Measurements from ENCODE around the gene NADSYN1.

DNA sequence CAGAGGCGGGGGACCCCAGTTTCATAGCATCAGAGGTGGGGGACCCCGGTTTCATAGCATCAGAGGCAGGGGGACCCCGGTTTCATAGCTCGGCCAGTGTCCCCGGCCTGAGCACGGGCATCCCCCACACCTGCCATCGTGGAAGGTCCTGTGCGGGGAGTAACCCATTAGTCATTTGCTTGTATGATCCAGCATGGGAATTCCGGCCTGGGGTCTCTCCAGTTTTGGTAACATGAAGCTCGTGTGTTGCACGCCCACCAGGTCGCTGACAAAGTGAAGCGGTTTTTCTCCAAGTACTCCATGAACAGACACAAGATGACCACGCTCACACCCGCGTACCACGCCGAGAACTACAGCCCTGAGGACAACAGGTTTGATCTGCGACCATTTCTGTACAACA, 45.1 kb downstream of the NADSYN1 start:
- TF ChIP-seq, protein P1, sequence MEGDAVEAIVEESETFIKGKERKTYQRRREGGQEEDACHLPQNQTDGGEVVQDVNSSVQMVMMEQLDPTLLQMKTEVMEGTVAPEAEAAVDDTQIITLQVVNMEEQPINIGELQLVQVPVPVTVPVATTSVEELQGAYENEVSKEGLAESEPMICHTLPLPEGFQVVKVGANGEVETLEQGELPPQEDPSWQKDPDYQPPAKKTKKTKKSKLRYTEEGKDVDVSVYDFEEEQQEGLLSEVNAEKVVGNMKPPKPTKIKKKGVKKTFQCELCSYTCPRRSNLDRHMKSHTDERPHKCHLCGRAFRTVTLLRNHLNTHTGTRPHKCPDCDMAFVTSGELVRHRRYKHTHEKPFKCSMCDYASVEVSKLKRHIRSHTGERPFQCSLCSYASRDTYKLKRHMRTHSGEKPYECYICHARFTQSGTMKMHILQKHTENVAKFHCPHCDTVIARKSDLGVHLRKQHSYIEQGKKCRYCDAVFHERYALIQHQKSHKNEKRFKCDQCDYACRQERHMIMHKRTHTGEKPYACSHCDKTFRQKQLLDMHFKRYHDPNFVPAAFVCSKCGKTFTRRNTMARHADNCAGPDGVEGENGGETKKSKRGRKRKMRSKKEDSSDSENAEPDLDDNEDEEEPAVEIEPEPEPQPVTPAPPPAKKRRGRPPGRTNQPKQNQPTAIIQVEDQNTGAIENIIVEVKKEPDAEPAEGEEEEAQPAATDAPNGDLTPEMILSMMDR (IDR thresholded peaks at IDR 0.05): no peak
- TF ChIP-seq POLR2AphosphoS5 (IDR thresholded peaks at IDR 0.05; ENCODE audit: insufficient read depth in 1 of 2, low read depth in 1 of 2): no peak
